ENCODE results near the gene FCN1.

The FCN1 gene

DNA sequence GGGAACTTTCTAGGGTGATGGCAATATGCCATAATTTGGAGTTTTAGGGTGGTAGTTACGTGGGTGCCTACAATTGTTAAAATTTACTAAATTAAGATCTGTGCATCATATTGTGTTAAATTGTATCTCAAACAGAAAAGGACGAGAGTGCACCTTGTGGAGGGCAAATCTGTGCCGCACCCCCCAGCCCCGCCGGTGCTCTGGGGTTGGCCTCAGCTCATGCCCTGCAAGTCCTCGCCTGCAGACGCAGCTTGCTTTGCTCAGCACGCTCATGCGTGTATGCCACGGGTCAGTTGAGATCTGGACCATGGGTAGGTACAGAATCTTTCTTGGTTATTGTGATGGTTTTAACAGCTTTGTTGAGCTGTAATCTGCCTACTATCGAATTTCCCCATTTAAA lies 33.7 kb upstream of the FCN1 start:
- DNase-seq (ENCODE audit: low read depth, low spot score) = no peak

DNA sequence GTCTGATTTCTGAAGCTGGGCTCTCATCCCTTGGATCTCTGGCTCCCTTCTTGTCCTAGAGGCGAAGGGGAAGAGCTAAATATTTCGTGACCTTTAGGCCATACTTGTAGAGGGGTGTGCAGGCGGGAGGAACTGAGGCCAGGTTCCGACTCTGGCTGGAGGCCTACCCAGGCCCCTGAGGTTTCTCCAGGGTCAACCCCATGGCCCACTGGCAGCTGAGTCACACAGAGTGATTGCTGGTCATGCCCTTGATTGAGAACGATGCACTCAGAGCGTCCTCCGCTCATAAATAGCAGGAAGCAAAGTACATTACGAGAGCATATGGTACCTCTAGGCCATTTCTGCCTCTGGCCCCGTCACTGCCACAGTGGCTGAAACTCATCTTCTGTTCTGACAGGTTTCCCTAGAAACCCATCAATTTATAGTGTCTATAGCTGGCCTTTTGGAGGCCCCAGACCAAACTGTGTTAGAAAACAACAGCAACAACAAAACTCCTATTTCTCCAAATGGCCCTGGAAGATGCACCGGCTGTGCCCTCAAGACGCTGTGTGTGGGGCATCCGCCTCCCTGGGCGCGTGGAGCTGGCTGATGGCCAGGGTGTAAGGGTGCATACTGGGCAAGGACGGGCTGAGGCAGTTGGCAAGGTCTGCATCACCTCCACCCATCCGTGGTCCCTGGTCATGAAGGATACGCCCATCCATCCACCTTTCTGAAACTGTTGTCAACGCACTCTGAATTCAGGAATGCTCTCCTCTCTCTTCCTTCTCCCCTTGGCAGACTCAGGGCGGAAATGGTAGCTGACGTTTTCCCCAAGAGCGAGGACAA lies 32.9 kb upstream of the FCN1 start:
- no peak for DNase-seq (ENCODE audit: low read depth, low spot score)

DNA sequence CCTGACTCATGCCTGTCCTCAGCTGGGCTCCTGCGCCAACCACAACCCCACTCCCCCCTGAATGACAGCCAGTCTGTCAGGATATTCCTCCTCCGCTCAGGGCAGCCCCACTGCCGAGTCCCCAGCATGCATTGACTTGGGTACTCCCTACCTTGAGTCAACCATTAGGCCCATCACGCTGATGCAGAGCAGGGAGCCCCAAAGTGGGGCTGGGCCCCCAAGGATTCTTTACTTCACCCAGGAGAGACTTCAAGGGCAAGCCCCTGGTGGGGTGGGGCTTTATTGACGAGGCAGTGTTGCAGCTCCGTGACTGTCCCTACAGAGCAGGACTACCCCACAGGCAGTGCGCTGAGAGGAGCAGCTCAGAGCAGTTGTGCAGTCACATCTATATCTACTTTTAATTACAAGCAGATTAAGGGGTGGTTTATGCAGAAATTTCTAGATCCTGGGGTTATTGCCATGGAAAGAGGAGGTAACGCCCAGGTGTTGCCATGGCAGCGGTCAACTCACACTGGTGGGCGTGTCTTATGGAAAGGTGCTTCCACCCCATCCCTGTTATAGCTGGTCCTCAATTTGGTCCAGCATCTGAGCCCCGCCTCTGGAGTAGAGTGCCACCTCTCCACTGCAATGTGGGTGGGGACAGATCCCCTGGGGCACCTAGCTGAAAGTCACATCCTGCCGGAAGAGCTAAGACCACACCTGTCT lies 32.1 kb upstream of the FCN1 start:
- DNase-seq (ENCODE audit: low read depth, low spot score) = no peak

DNA sequence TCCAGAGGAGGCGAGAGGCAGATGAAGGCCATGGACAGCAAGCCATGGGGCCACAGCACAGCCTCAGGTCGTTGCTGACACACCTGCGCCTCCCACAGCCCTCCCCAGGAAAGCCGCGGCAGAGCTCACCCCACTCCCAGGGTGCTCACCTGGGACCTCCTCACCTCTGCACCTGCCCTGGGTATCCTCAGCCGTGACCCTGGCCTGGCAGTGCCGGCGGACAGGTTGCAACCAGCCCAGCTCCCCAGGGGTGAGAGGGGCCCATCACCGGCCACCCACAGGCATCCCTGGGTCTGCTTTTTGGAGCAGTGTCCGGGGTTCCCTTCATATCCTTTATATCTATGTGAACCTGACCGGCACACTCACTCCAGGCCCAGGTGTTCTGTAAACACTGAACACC lies 30.4 kb upstream of the FCN1 start:
- no peak for DNase-seq (ENCODE audit: low read depth, low spot score)

DNA sequence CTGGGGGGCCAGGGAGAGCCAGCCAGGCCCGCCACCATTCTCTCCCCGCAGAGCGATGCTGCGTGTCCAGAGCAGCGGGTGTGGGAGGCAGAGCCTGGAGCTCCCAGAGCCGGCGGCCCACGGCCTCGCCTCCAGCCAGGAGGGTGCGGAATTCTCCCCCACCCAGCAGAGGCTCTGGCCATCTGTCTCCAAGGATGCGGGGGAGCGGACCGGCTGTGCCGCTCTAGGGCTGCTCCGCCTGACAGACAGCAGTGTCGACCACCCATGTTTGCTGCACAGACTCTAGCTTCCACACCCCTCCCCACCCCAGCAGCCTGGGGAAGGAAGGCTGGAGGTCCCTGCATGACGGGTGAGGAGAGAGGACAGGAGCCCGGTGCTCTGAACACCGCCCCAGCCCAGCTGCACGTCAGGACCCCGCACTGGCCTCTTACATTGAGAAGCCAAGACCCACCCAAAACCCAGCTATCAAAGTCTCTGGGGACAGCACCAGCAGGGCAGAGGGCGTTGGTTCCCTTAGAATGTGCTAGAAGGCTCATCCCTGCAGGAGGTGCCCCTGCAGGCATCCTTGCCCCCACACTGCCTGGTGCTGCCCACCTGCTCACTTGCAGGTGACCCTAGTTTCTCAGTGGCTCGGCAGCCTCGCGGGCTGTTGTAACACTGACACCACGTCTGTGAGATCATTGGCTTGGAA lies 29.7 kb upstream of the FCN1 start:
- no peak for DNase-seq (ENCODE audit: low read depth, low spot score)

DNA sequence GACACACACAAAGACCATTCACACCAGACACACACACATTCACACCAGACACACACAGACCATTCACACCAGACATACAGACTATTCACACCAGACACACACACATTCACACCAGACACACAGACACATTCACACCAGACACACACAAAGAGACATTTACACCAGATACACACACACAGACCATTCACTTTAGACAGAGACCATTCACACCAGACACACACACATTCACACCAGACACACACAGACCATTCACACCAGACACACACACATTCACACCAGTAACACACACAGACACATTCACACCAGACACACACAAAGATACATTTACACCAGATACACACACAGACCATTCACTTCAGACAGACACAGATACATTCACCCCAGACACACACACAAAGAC lies 29.0 kb upstream of the FCN1 start:
- no peak for DNase-seq (ENCODE audit: low read depth, low spot score)

DNA sequence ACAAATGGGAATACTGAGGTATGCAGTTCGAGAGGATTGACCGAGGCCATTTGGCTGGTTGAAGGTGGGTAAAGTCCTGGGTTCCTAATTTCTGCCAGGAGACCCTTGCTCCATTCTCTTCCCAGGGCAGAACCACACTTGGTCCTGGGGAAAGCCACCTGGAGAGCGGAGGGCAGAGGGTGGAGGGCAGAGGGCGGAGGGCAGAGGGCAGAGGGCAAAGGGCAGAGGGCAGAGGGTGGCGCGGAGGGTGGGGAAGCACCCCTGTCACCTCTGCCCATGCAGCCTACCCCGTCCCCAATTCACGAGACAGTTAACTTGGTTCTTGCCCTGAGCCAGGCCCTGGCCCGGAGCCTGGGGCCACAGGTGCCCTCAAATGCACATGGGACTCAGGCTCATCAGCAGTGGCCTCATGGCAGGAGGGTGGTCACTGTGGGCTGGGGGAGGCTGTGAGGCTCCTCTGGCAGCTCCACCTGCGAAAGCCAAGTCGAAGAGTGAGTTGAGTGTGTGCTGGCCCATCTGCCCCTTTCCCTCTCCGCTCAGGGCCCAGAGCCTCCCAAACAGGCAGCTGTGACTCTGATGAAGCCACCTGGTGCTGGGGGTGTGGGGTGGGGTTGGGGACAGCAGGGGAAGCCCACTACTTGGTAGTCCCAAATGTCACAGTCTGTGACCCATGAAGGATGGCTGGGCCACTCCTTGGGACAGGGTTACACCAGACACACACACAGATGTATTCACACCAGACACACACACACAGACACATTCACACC lies 28.0 kb upstream of the FCN1 start:
- DNase-seq (ENCODE audit: low read depth, low spot score) = no peak

DNA sequence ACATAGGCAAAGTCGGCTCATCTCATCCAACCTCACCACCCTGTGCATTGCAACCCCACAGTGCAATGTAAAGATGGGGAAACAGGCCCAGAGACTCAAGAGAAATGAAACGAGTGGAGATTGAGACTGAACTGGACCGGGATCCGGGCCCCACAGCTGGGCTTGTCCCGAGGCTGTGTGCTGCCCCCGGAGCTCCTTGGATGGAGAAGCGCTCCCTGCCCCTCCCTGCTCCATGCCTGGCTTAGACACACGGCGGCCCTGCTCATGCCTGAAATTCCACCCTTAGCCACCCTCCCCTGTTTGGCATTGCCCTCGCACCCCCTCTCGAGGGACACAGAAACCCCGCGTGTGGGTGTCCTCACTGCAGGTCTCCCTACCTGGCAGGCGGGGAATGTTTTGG lies 27.2 kb upstream of the FCN1 start:
- DNase-seq (ENCODE audit: low read depth, low spot score) = no peak

DNA sequence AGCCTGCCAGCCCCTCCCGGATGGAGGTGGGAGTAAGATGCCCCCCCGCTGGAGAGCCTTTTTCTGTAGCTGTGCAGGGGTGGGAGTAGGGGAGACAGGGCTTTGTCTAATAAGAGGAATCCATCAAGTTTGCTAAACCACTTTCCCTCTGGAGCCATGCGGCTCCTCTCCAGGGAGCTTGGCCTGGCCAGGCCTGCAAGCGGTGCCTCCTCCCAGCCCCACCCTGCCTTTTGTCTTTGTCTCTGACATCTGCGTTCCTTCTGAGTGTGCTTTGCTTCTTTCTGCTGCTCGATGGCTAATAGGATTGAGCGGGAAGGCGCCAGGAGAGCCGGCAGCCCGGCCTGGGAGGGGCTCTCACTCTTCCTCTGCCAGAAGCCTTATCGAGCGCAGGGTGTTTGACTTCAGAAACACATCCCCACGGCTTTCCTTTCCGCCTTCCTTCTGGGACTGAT lies 26.7 kb upstream of the FCN1 start:
- DNase-seq (ENCODE audit: low read depth, low spot score) = no peak

DNA sequence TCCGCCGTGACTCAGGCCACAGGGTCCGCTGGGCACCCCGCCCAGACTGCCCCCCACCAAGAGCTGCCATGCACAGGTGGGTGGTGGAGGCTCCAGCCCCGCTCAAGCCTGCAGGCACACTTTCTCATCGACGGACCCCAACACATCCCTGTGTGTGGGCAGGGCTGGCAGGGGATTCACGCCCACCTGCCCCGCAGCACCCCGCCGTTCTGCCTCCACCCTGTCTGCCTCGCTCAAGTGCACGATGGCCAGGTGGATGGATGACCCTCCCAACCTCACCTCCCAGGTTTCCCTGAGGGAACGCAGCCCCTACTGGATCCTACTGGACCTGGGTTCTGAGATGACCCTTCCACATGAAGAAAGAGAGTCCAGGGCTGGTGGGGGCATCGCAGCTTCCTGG lies 26.1 kb upstream of the FCN1 start:
- no peak for DNase-seq (ENCODE audit: low read depth, low spot score)

DNA sequence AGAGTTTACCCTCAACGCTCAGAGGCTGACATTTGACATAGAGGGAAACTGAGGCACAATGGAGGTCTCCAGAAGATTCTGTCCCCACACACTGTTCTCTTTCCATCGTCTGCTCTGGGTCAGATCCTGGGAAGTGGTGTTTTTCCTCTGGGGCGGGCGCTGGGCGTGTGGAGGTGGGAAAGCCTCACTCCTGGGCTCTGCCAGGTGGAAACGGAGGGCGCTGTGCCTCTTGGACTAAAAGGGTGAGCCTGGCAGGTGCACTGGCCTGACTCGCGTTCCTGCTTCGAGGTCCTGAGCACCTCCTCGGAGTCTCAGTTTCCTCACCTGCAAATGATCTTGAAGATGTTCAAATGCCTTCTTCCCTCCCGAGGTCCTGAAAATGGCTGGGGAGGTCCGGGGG lies 25.7 kb upstream of the FCN1 start:
- no peak for DNase-seq (ENCODE audit: low read depth, low spot score)

DNA sequence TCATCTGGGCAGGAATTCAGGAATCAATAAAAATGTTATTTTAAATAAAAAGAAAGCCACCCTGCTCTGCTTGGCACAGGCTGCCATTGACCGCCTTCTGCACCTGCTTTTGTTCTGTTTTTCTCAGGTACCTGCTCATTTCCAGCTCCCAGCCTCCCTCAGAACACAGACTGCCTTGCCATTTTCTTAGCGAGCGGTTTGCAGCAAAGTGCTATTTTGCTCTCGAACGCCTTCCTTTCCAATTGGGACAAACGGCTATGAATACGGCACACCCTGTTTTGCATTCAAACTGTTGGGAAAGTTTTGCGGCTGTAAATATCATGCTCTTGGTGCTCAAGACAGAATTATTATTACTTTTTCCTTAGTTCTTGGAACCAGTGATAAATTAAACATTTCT lies 25.1 kb upstream of the FCN1 start:
- DNase-seq (ENCODE audit: low read depth, low spot score) = no peak

DNA sequence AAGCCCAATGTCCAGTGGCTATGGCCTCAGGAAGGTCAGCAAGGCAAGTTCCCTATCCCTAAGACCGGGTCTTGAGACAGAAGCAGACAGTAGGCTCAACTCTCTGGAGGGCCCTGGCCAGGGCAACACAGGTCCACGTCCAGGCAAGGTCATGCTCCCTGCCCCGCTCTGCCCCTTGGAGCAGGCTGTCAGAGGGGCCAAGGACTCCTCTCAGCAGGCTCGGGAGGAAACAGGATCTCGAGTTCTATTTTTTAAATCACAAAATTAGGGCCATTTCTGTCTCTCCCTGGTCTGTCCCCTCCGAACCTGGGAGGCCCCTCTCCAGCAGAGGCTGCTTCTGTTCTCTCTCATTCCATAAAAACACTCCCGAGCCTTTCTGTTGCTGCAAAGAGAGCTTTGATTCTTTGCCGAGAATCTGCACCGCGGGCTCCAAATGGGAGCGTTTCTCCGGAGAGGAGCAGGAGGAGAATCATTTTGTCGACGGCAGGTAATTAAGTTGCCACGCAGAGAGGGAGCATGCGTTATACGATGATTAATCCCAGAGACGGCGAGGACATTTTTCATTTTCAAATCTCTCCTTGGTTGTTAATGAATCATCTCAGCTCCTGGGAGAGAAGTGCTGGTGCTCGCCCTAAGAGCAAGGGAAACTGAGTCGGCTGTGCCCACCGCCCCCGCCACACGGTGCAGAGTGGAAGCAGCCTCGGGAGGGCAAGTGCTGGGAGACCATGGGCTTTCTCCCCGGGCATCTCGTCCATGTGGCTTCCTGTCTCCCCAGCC lies 24.5 kb upstream of the FCN1 start:
- DNase-seq (ENCODE audit: low read depth, low spot score) = no peak

DNA sequence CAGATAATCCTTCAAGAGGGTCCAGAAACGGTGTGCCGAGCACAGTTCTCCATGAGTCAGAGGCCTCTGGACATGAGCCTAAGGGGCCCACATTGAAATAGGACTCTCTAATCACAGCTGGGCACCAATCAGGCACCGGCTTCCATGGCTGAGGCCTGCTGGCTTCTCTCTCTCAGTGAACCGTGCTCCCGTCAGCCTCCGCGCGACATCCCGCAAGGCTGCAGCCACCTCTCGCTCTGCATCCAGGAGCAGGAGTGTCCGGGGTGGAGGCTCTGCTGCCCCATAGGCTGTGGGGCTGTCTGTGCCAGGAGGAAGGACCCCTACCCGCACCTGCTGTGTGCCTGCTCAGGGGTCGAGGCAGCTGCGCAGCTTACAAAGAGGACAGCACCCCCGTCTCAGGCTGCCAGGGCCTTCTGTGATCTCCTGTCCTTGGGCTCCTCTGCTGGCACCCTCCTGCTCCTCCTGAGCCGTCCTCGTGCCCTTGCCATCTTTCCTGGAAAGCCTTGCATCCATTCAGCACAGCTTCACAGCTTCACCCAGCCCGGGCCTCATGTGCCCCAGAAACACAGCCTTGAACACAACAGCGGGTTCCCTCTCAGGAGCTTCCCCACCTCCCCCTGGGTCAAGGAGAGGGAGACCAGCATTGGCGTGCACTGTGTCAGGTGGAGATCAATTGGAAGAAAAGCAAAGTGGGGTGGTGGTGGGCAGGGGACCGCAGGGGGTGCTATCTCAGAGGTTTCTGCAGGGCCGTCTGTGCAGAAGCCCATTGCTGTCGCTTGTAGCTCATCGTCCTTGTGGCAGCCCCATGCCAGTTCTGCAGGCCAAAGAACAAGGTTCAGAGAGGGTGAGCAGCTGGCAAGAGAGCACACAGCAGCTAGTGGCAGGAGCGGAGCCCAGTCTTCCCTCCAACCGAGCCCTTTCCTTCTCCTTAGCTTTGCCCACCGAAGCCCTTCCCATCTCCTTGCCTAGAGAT lies 22.8 kb upstream of the FCN1 start:
- no peak for DNase-seq (ENCODE audit: low read depth, low spot score)

DNA sequence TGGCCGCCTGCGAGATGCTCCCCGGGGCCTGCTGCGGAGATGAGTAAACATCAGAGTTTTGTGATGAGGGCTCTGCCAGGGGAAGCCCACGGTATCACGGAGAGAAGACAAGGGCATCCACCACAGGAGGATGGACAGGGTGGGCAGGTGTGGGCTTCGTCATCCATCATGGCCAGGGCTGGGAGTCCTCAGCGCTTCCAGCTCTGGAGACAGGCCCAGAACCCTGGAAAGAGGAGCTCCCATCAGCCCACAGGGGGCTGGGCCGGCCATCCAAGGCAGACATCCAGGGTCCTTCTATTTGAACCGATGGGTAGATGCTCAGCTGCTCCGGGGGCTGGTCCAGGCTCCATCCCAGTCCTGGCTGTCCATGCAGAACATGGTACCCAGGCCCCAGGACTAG lies 22.1 kb upstream of the FCN1 start:
- no peak for DNase-seq (ENCODE audit: low read depth, low spot score)

DNA sequence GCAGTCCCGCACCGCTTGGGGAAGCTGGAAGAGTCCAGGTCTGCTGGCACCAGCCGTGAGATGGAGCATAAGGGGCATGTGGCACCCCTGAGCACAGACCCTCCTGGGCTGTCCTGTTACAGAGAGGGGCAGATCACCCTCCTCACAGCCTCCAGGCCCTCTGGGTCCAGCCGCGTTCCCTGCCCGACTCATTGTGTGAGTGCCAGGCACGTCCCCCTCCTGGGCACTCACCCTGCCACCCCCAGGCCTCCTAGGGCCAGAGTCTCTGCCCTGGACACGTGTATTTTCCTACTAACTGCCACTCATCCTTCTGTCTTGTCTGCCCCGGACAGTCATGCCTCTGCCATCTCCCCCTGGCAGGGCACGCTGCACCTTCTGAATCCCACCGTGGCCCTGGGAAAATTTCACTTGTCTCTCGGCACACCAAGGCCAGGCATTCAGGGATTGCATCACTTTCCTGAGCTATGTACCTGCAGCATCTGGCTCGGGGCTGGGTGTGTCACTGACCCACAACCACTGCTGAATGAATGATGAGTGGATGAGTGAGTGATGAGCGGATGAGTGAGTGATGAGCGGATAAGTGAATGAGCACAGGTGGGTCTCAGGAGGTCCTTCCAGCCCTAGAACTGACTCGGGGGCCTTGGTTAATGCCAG lies 21.5 kb upstream of the FCN1 start:
- DNase-seq (ENCODE audit: low read depth, low spot score) = no peak

DNA sequence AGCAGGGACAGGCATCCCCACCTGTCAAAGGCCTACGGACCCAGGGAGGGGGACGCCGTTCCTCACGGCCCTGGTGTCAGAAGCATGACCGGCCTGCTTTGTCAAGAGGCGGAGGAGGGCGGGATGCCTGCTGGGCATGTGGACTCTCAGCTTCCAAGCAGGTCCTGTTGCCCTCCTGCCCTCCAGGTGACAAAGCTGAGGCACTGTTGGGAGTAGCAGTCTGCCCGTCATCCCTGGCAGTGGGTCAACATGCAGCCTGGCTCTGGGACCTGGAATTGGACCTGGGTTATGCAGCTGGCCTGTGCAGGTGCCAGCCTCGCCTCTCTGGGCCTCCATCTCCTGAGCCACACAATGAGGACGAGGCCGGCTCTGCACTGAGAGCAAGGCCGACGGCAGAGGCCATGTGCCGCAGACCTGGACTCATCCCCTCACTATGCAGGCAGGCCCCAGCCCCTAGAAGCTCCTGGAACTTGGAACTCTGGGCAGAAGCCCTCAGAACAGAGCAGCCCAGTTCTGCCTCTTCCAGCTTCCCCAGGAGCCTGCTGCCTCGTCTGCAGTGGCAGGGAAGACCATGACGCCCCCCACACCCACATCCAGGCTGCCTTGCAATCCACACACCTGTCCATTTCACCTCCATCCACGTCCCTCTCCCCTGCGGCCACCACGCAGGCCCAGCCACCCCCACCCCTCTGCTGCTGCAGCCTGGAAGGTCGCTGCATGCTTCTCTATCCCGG lies 20.8 kb upstream of the FCN1 start:
- no peak for DNase-seq (ENCODE audit: low read depth, low spot score)

DNA sequence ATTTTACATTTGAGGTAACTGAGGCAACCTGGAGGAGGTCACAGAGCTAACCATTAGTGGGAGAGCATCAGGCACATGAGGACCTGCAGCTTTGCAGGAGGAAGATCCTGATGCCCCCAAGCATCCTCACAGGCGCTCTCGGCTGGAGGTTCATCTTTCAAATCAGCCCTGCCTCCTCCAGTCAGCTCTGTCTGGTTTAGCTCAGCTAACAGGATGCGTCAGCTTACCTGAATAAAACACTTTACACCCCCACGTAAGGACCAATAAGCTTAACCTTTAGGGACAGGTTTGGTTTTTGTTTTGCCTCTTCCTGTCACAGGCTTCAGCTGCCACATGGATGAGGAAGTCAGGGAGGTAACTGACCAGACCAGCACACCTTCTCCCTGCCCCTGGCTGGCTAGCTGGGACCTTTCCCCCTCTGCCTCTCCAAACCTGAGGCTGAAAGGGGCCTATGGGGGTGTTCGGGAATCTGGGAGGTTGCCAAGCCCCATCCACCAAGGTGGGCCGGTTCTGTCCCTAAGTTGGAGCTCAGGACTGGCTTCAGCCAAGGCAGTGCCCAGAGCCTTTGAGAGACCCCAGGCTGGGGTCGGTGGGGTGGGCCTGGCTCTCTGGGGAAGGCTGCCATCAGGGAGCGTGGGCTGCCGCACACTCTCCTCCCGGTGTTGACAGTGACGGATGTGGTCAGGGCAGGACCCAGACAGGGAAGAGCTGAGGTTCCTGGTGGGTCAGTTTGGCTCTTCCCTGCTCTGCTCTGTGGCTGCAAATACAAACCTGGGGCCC lies 20.0 kb upstream of the FCN1 start:
- DNase-seq (ENCODE audit: low read depth, low spot score) = no peak
